Adipocyte (in vitro differentiated cells): ENCODE measurements around the gene LRRC49.
A peak's percentile ranks its signal among the peaks of the same experiment; 100 is the strongest.
"Not testable (repeated sequence)": the region's sequence is repeated elsewhere in the genome, so short reads cannot be mapped to it uniquely, and the experiment has no call there.

Experiments used
- DNase-seq: peaks from one replicate; pipeline ENCODE4 v3.0.0-alpha.2; 2015; ENCODE audit warnings: low read depth
- H3K27me3 ChIP-seq: replicated peaks from 2 replicates; pipeline ENCODE4 v1.7.0; 2013; ENCODE audit warnings: mild to moderate bottlenecking, low read length, moderate library complexity; ENCODE audit not compliant: control insufficient read depth, insufficient read depth
- H3K36me3 ChIP-seq: 2 replicates; pipeline ENCODE4 v1.7.0; 2013; ENCODE audit warnings: low read length, mild to moderate bottlenecking, moderate library complexity; ENCODE audit not compliant: control insufficient read depth, insufficient read depth, severe bottlenecking
- H3K4me1 ChIP-seq: 2 replicates; pipeline ENCODE4 v1.7.0; 2013; ENCODE audit warnings: mild to moderate bottlenecking, low read length, moderate library complexity; ENCODE audit not compliant: control insufficient read depth, insufficient read depth
- H3K4me3 ChIP-seq: 2 replicates; pipeline ENCODE4 v1.7.0; 2013; ENCODE audit warnings: mild to moderate bottlenecking, low read length, moderate library complexity
- H3K9ac ChIP-seq: 2 replicates; pipeline ENCODE4 v1.7.0; 2013; ENCODE audit warnings: mild to moderate bottlenecking, low read length, moderate library complexity
- H3K9me3 ChIP-seq: 2 replicates; pipeline ENCODE4 v1.7.0; 2013; ENCODE audit warnings: mild to moderate bottlenecking, low read length, moderate library complexity; ENCODE audit not compliant: control insufficient read depth

LRRC49 gene

DNA sequence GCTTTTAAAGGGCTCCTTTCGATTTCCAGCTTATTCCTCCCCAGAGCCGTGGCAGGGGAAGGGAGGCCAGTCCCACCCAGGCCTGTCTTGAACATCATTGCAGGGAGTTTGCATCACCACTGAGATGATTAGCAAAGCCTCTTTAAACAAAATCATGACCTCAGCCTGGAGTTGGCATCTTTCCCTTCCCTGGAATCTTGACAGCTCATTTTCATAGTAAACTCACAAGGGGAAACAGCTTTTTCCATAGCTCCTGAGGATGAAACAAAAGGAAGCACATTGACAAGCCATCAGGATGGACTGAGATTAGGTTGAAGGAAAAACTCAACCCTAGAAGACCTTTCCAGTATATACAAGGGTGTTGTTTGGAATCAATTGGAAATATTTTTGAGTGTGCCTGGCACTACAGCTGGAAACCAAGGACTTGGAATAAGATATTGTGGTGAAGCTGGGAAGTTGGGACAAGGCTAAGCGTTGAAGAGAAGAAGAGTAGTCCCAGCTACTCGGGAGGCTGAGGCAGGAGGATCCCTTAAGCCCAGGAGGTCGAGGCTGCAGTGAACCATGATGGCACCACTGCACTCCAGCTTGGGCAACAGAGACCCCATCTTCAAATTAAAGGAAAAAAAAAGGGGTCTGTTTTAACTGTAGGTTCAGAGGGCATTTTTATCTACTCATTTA lies 35.6 kb upstream of the LRRC49 start:
- H3K9me3 ChIP-seq = no peaks in the 10 kb centered on the region
- peak overlapping the region; percentile 76 for H3K9ac ChIP-seq
- no peaks in the 10 kb centered on the region for H3K36me3 ChIP-seq
- no peaks in the 10 kb centered on the region for H3K27me3 ChIP-seq
- H3K4me1 ChIP-seq = peaks cover 42% of the 10 kb centered on the region
- peak overlapping the region; percentile 74 for H3K4me3 ChIP-seq
- DNase-seq = peak; percentile 99

DNA sequence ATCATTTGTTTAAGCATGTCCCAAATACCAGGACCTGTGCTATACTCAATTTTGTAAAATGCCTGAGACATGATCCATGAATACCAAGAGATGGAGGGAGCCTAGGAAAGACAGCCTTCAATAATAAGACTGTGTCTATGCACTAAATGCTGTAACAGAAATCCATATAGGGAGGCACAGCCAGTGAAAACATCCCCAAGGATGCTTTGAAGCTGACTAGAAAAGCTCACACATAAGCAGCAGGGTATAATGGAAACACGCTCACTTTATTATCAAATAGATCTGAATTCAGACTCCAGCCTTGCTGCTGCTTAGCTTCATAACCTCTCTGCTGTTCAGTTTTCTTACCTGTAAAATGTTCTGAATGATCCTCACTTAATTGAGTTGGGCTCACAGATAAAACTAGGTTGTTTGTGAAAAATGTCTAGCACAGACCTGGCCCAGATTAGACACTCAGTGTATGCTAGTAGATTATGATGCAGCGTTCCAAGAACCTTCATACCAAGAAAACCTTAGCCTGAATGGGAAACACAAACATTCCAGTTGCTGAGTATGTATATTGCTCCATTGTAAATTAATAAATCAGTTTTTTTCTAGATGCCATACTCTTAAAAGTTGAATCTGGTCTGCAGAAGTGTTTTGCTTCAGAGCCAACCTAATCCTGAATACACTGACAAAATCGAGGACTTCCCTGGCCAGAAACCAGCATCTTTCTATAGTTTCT lies 34.9 kb upstream of the LRRC49 start:
- no peaks in the 10 kb centered on the region for H3K9me3 ChIP-seq
- peaks cover 37% of the 10 kb centered on the region for H3K4me1 ChIP-seq
- no peaks in the 10 kb centered on the region for H3K27me3 ChIP-seq
- H3K36me3 ChIP-seq = no peaks in the 10 kb centered on the region
- H3K9ac ChIP-seq = no peak overlapping the region
- peak; percentile 48 for DNase-seq
- H3K4me3 ChIP-seq = no peak overlapping the region

DNA sequence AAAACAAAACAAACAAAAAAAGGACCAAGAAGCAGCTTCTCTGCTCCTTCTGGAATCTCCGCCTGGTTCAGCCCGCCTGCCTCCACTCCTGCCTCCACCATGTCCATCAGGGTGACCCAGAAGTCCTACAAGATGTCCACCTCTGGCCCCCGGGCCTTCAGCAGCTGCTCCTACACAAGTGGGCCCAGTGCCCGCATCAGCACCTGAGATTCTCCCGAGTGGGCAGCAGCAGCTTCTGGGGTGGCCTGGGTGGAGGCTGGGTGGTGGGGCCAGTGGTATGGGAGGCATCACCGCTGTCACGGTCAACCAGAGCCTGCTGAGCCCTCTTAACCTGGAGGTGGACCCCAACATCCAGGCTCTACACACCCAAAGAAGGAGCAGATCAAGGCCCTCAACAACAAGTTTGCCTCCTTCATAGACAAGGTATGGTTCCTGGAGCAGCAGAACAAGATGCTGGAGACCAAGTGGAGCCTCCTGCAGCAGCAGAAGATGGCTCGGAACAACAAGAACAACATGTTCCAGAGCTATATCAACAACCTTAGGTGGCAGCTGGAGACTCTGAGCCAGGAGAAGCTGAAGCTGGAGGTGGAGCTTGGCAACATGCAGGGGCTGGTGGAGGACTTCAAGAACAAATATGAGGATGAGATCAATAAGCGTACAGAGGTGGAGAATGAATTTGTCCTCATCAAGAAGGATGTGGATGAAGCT lies 33.9 kb upstream of the LRRC49 start:
- DNase-seq, H3K36me3 ChIP-seq, H3K9me3 ChIP-seq, H3K9ac ChIP-seq, H3K4me3 ChIP-seq, H3K27me3 ChIP-seq: not testable (repeated sequence)
- peaks cover 45% of the 10 kb centered on the region for H3K4me1 ChIP-seq

DNA sequence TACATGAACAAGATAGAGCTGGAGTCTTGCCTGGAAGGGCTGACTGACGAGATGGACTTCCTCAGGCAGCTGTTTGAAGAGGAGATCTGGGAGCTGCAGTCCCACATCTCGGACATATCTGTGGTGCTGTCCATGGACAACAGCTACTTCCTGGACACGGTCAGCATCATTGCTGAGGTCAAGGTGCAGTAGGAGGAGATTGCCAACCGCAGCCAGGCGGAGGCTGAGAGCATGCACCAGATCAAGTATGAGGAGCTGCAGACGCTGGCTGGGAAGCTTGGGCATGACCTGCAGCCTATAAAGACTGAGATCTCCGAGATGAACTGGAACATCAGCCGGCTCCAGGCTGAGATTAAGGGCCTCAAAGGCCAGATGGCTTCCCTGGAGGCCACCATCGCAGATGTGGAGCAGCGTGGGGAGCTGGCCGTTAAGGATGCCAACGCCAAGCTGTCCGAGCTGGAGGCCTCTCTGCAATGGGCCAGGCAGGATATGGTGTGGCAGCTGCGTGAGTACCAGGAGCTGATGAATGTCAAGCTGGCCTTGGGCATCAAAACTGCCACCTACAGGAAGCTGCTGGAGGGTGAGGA lies 33.2 kb upstream of the LRRC49 start:
- no peak overlapping the region for H3K4me3 ChIP-seq

DNA sequence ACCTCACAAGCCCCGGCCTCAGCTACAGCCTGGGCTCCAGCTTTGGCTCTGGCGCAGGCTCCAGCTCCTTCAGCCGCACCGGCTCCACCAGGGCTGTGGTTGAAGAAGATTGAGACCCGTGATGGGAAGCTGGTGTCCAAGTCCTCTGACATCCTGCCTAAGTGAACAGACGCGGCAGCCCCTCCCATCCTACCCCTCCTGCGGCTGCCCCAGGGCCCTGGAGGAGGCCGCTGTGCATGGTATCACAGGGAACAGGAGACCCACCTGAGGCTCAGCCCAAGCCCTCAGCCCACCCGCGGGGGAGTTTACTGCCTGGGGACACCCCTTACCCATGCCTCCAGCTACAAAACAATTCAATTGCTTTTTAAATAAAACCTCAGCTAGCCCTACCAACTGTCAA lies 32.6 kb upstream of the LRRC49 start:
- Histone ChIP-seq H3K4me3 (no peak overlapping the region), H3K36me3 (no peaks in the 10 kb centered on the region), H3K27me3 (no peaks in the 10 kb centered on the region), H3K4me1 (peaks cover 45% of the 10 kb centered on the region), H3K9me3 (no peaks in the 10 kb centered on the region), H3K9ac (no peak overlapping the region)
- DNase-seq = no peak

More for the DNA sequence above, 33.2 kb upstream of the LRRC49 start:
- Histone ChIP-seq H3K27me3 (no peaks in the 10 kb centered on the region), H3K9me3 (no peaks in the 10 kb centered on the region), H3K4me1 (peaks cover 49% of the 10 kb centered on the region), H3K36me3 (no peaks in the 10 kb centered on the region), H3K9ac (no peak overlapping the region)
- no peak for DNase-seq

DNA sequence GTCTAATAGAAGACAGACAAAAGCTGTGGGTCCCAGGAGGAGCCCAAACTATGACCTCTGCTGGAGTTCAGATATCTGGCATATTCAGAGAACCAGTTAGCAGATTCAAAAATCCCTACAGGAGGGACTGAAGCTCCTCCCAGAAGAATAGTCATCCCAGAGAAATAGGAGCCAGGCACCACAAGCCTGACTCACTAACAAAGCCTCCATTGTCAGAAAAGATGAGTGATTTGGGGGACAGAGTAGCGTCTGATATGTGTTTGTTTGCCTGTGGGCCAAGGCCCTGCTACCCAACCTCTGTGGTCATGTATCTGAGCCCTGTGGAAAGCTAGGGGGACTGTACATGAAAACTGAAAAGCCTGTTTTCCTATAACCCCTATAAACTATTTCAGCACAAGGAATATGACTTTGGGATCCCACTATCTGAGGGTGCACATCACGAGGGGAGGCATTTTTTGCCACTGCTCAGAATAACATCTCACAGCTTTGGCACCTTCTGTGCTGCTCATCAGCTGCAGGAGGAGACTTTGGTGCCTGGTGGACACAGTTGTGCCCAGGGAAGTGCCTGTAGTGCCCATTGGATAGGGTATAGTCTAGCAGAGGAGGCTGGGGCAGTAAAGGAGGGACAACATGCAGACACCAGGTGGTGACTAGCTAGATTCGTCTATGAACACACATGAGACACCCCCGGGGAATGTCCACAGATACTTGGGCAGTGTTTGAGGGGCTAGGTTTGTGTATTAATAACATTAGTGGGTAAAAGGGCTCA lies 29.0 kb upstream of the LRRC49 start:
- Histone ChIP-seq H3K27me3 (no peaks in the 10 kb centered on the region), H3K4me1 (peaks cover 38% of the 10 kb centered on the region), H3K4me3 (no peak overlapping the region), H3K9ac (peak overlapping the region; percentile 61), H3K36me3 (no peaks in the 10 kb centered on the region), H3K9me3 (no peaks in the 10 kb centered on the region)
- DNase-seq = peak; percentile 77

DNA sequence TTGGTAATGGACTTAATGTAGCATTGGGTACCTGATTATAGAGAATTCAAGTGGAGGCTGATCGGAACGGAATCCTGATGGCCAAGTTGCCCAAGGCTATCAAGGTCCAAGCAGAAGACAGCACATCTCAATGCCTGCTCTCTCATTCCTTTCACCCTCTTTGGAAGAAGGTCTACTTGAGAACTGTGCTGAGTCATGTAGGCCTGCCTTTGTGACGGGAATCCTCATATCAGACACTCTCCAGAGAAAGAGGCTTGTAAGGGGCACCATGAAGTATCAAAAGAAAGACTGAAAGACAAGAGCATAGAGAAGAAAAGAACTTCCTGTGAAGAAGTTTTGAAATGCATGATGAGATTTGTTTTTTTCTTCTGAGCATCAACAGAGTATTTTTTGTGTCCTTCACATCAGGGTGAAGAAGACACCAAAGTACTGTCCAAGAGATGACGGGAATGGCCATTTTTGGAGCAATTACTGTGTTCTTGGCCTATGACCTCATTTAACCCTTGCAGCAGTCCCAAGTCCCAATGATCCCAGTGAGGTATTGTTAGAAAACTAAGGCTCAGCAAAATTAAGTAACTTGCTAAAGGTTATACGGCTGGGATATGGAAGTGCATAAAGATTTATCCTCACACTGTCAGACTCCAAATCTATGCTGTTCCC lies 25.5 kb upstream of the LRRC49 start:
- Histone ChIP-seq H3K9ac (no peak overlapping the region), H3K4me1 (peaks cover 57% of the 10 kb centered on the region), H3K4me3 (peak overlapping the region; percentile 11), H3K36me3 (no peaks in the 10 kb centered on the region), H3K27me3 (no peaks in the 10 kb centered on the region), H3K9me3 (no peaks in the 10 kb centered on the region)
- peak; percentile 32 for DNase-seq

DNA sequence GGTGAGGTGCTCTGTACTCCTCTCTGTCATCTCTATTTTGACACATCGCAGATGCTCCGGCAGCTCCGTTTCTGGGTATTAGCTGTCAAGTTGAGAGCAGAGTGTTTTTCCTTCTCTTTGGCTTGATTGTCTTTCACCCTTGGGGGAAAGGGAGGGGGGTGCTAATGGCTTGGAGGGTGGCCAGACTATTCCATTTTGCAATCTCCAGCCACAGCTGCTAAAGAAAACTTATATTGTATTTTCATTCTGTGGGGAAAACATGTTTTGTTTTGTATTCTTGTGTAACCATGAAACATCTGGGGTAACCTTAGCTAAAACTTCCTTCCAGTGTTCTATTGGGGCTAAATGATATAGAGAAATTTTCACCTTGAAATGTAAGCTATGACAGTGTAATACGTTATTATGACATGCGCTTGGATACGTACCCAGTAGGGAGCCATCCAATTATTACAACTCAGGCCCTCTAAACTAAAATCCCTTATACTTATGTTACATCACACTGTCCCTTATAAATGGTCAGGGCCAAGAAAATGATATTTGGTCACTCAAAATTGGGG lies 24.6 kb upstream of the LRRC49 start:
- Histone ChIP-seq H3K9me3 (no peaks in the 10 kb centered on the region), H3K4me3 (peak overlapping the region; percentile 14), H3K4me1 (peaks cover 53% of the 10 kb centered on the region), H3K36me3 (no peaks in the 10 kb centered on the region), H3K27me3 (no peaks in the 10 kb centered on the region), H3K9ac (no peak overlapping the region)
- DNase-seq = peak; percentile 86

DNA sequence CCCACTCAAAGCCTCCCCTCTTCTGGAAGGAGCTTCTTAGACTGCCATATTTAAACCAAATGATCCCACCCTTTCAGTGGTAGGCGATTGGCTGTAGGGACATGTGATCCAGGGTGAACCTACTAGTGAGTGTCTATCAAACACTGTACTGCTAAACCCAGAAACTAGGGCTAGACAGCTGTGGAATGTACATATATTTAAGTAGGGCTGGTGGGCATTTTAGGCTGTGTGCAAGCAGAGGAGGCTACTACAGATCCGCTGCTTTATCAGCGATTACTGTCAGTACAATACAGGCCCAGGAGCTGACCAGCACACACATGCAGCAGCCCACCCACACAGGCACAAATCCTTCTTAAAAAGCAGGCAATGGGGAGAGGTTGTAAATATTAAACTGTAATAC lies 23.3 kb upstream of the LRRC49 start:
- Histone ChIP-seq H3K9ac (peak overlapping the region; percentile 21), H3K9me3 (no peaks in the 10 kb centered on the region), H3K36me3 (no peaks in the 10 kb centered on the region), H3K4me1 (peaks cover 40% of the 10 kb centered on the region), H3K27me3 (no peaks in the 10 kb centered on the region), H3K4me3 (no peak overlapping the region)
- DNase-seq = no peak

DNA sequence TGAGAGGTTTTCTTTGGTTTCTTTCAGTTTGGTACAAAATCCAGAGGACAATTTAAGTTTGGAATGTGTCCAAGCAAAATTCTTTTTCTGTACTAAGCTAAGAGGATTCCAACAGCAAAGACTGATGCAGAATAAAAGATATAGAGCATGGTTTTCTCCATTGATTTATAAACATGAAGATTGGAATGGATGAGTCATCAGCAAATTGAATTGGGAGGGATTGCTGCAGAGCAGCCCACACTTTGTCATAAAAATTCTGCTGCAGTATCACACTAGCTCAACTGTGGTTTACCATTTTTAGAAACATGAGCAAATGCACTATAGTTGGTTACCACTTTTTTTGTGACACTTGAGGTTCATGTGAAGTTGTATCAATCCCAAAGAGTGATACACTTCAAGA lies 22.6 kb upstream of the LRRC49 start:
- Histone ChIP-seq H3K9me3 (no peaks in the 10 kb centered on the region), H3K36me3 (no peaks in the 10 kb centered on the region), H3K4me1 (peaks cover 40% of the 10 kb centered on the region), H3K4me3 (no peak overlapping the region), H3K27me3 (no peaks in the 10 kb centered on the region), H3K9ac (peak overlapping the region; percentile 21)
- peak; percentile 80 for DNase-seq
